A549 (cell line): ENCODE data around the gene TMEM30A. TPM values are rescaled to one million over a fixed set of nuclear protein-coding genes. Genes with fewer than 3 reads are reported as not detected.

Source experiments
- ATAC-seq, 2 experiments: fragments of 200-7000 bp in 1 of 2; fragments of >200 bp in 1 of 2; cut with Nextera tagmentation in 1 of 2; cut with Tn5 transposase in 1 of 2; 3 replicates each; pipeline versions ENCODE4 v1.8.0 to v1.9.1; 2018 to 2020; ENCODE audit warnings: mild to moderate bottlenecking in 1 of 2, moderate library complexity in 1 of 2
- CTCF ChIA-PET: fragments of 300-600 bp; sonication (Branson Sonifier 250); formaldehyde crosslinking; extraction: SDS; loops from one replicate; lab custom pipeline; 2021; ENCODE audit warnings: antibody characterized with exemption, inconsistent platforms; lab: Yijun Ruan, JAX
- POLR2A ChIA-PET: fragments of 350-600 bp; formaldehyde crosslinking; extraction: SDS; loops from one replicate; lab custom pipeline; 2021; ENCODE audit warnings: antibody characterized with exemption, inconsistent platforms; lab: Yijun Ruan, JAX
- DNase-seq, 2 experiments: peaks; one replicate each; pipeline versions ENCODE4 v3.0.0 to v3.0.0-alpha.2; 2011 to 2016; ENCODE audit warnings: low read depth in 1 of 2, low spot score in 1 of 2
- FAIRE-seq: peaks from 2 replicates; lab custom pipeline; 2011; peaks lifted over from hg19 to GRCh38; lab: Jason Lieb, UNC
- H3K27ac ChIP-seq, 2 experiments: fragments of >200 bp; sonication (Bioruptor Twin); formaldehyde crosslinking; 3 replicates each; pipeline ENCODE4 v1.5.1; 2016 to 2017
- H3K4me1 ChIP-seq: fragments of >200 bp; sonication (Bioruptor Twin); formaldehyde crosslinking; 3 replicates; pipeline ENCODE4 v1.6.1; 2016
- H3K4me2 ChIP-seq: fragments of >200 bp; sonication (Bioruptor Twin); formaldehyde crosslinking; 3 replicates; pipeline ENCODE4 v1.6.1; 2016
- H3K4me3 ChIP-seq: fragments of >200 bp; sonication (Bioruptor Twin); formaldehyde crosslinking; 3 replicates; pipeline ENCODE4 v1.5.1; 2016
- H3K9me3 ChIP-seq: fragments of >200 bp; sonication (Bioruptor Twin); formaldehyde crosslinking; 3 replicates; pipeline ENCODE4 v1.6.1; 2016
- BHLHE40 ChIP-seq: IDR thresholded peaks from 2 replicates; pipeline ENCODE4 v1.6.1; 2012; ENCODE audit warnings: low read depth, low read length, inconsistent platforms
- CBX2 ChIP-seq: fragments of 200-600 bp; sonication (generic); IDR thresholded peaks from 2 replicates; pipeline ENCODE4 v1.6.1; 2016; ENCODE audit warnings: low read depth, mild to moderate bottlenecking, borderline replicate concordance
- CHD4 ChIP-seq: fragments of 200-600 bp; sonication (generic); IDR thresholded peaks from 2 replicates; pipeline ENCODE4 v1.6.1; 2016; ENCODE audit warnings: antibody characterized with exemption, mild to moderate bottlenecking, borderline replicate concordance
- EHF ChIP-seq: fragments of 250-450 bp; sonication (Bioruptor Pico); IDR thresholded peaks from 2 replicates; pipeline ENCODE4 v1.5.0; 2020; ENCODE audit warnings: mild to moderate bottlenecking
- HEYL ChIP-seq: fragments of 250-450 bp; sonication (Bioruptor Pico); IDR thresholded peaks from 2 replicates; pipeline ENCODE4 v1.8.0; 2021; ENCODE audit warnings: mild to moderate bottlenecking, moderate library complexity
- HOXA7 ChIP-seq: fragments of 250-450 bp; sonication (Bioruptor Pico); IDR thresholded peaks from 2 replicates; pipeline ENCODE4 v1.5.0; 2020; ENCODE audit warnings: mild to moderate bottlenecking, moderate library complexity
- HOXB13 ChIP-seq: fragments of 250-450 bp; sonication (Bioruptor Pico); IDR thresholded peaks from 2 replicates; pipeline ENCODE4 v1.5.0; 2020; ENCODE audit warnings: low read depth, mild to moderate bottlenecking, moderate library complexity
- HOXB5 ChIP-seq: fragments of 250-450 bp; sonication (Bioruptor Pico); IDR thresholded peaks from 2 replicates; pipeline ENCODE4 v1.5.0; 2020; ENCODE audit warnings: mild to moderate bottlenecking, moderate library complexity
- MAFK ChIP-seq: fragments of 450-650 bp; IDR thresholded peaks from 2 replicates; pipeline ENCODE4 v1.6.1; 2014; ENCODE audit not compliant: partially characterized antibody
- MAZ ChIP-seq: fragments of 150-350 bp; IDR thresholded peaks from 2 replicates; pipeline ENCODE4 v1.6.1; 2014; ENCODE audit warnings: antibody characterized with exemption, low read depth, low read length, borderline replicate concordance
- MYC ChIP-seq: IDR thresholded peaks from 2 replicates; pipeline ENCODE4 v1.6.1; 2012; ENCODE audit warnings: mild to moderate bottlenecking, inconsistent platforms, low read length, improper control_type of control experiment, borderline replicate concordance
- NFE2L2 ChIP-seq: fragments of 150-350 bp; conservative IDR thresholded peaks from 2 replicates; pipeline ENCODE4 v1.6.1; 2014; ENCODE audit warnings: low read length
- NPAS2 ChIP-seq: fragments of 250-450 bp; sonication (Bioruptor Pico); IDR thresholded peaks from 2 replicates; pipeline ENCODE4 v1.8.0; 2022; ENCODE audit warnings: mild to moderate bottlenecking, moderate library complexity, borderline replicate concordance
- POLR2A ChIP-seq: IDR thresholded peaks from 2 replicates; pipeline ENCODE4 v1.6.1; 2012; ENCODE audit warnings: mild to moderate bottlenecking, low read length
- RCOR1 ChIP-seq: fragments of 150-350 bp; IDR thresholded peaks from 2 replicates; pipeline ENCODE4 v1.6.1; 2014; ENCODE audit warnings: antibody characterized with exemption, low read length, low read depth
- RFX5 ChIP-seq: fragments of 450-650 bp; IDR thresholded peaks from 2 replicates; pipeline ENCODE4 v1.7.1; 2014; ENCODE audit warnings: antibody characterized with exemption, mild to moderate bottlenecking, moderate library complexity
- SMC3 ChIP-seq: fragments of >200 bp; sonication (Bioruptor Twin); formaldehyde crosslinking; IDR thresholded peaks from 3 replicates; pipeline ENCODE4 v1.6.1; 2018; ENCODE audit warnings: inconsistent platforms
- SREBF2 ChIP-seq: fragments of 450-650 bp; IDR thresholded peaks from 2 replicates; pipeline ENCODE4 v1.6.1; 2014; ENCODE audit warnings: mild to moderate bottlenecking, moderate library complexity
- ZFP36 ChIP-seq: fragments of 450-650 bp; IDR thresholded peaks from 2 replicates; pipeline ENCODE4 v1.6.1; 2014; ENCODE audit warnings: borderline replicate concordance; ENCODE audit not compliant: partially characterized antibody
- ZSCAN20 ChIP-seq: fragments of 250-450 bp; sonication (Bioruptor Pico); IDR thresholded peaks from 2 replicates; pipeline ENCODE4 v1.8.0; 2022; ENCODE audit warnings: mild to moderate bottlenecking, moderate library complexity
- WGBS: methylation state at CpG from one replicate; pipeline ENCODE4 v1.1.6; 2017; ENCODE audit errors: missing lambda C conversion rate; 5-methylcytosine and 5-hydroxymethylcytosine counted together
- polyA plus RNA-seq, 4 experiments: library from polyadenylated mRNA; depleted of rRNA in 3 of 4; stranded (reverse); fragments of >200 nt; fragmentation: RNase III in 1 of 4; extraction: RNeasy Plus Mini Kit Qiagen cat#74134 plus additional on column Dnase treatment in 1 of 4; gene quantifications; 2 replicates in 3 of 4; 3 replicates in 1 of 4; pipeline ENCODE4 v1.2.3, GENCODE V29; 2011 to 2017
- TF ChIP-seq, protein P1 (sequence below): fragments of 450-650 bp; IDR thresholded peaks from 2 replicates; pipeline ENCODE4 v1.6.1; 2014; ENCODE audit warnings: antibody characterized with exemption
- TF ChIP-seq, protein P2 (sequence below): fragments of 250-450 bp; sonication (Bioruptor Pico); IDR thresholded peaks from 2 replicates; pipeline ENCODE4 v1.5.0; 2021; ENCODE audit warnings: mild to moderate bottlenecking, moderate library complexity, borderline replicate concordance
- TF ChIP-seq, protein P3 (sequence below): fragments of >200 bp; sonication (Bioruptor Twin); formaldehyde crosslinking; IDR thresholded peaks from 3 replicates; pipeline ENCODE4 v1.6.1; 2016

TMEM30A gene
- polyA plus RNA-seq, 2 of the 4 experiments (the other 2 are of a cell fraction), result 65.1 to 75.5 TPM

DNA sequence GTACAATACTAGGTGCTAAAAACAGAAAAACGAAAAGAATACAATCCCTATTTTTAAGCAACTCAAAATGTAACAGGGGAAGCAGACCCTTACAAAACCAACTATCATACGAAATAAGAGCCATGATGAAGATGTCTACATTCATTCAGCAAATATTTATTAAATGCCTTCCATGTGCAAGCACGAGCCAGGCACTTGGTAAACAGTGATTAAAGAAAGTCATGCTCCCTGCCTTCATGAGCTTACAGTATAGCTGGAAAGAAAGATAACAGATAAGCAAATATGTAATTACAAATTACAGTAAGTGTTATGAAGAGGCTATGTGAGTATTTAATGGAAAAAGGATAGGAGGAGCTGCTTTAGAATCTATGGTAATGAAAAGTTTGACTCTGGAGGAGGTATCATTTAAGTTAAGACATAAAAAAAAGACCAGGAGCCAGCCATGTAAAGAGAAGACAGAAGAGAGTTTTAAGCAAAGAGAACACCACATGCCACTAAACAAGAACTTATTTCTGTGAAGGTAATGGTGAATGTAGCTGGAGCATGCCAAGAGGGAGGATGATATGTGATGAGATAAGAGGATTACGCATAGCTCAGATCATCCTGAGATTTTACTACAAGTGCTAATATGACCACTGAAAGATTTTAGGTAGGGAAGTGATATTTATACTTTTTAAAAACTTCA is 21.7 kb downstream of the TMEM30A start:
- CTCF ChIA-PET, result no interaction called here
- no peak overlapping the region for H3K4me3 ChIP-seq
- no peak for DNase-seq
- no peaks in the 10 kb centered on the region for H3K9me3 ChIP-seq
- 63% methylated on average over 4 of the region's 4 CpGs for WGBS
- POLR2A ChIA-PET, result no interaction called here
- H3K4me2 ChIP-seq, result no peak overlapping the region
- peaks cover 17% of the 10 kb centered on the region; the same call in 2 of the 3 replicates for H3K4me1 ChIP-seq
- TF ChIP-seq MAZ, result no peak
- TF ChIP-seq, protein P1, sequence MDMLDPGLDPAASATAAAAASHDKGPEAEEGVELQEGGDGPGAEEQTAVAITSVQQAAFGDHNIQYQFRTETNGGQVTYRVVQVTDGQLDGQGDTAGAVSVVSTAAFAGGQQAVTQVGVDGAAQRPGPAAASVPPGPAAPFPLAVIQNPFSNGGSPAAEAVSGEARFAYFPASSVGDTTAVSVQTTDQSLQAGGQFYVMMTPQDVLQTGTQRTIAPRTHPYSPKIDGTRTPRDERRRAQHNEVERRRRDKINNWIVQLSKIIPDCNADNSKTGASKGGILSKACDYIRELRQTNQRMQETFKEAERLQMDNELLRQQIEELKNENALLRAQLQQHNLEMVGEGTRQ, result no peak
- no peak for TF ChIP-seq HOXA7 (CRISPR knock-in tag)
- no peak for TF ChIP-seq MYC
- no peak for TF ChIP-seq ZFP36
- no peak for TF ChIP-seq HEYL
- no peak for TF ChIP-seq RFX5
- TF ChIP-seq, protein P2, sequence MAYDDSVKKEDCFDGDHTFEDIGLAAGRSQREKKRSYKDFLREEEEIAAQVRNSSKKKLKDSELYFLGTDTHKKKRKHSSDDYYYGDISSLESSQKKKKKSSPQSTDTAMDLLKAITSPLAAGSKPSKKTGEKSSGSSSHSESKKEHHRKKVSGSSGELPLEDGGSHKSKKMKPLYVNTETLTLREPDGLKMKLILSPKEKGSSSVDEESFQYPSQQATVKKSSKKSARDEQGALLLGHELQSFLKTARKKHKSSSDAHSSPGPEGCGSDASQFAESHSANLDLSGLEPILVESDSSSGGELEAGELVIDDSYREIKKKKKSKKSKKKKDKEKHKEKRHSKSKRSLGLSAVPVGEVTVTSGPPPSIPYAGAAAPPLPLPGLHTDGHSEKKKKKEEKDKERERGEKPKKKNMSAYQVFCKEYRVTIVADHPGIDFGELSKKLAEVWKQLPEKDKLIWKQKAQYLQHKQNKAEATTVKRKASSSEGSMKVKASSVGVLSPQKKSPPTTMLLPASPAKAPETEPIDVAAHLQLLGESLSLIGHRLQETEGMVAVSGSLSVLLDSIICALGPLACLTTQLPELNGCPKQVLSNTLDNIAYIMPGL (CRISPR knock-in tag), result no peak
- TF ChIP-seq, all 56 proteins: peak for 0
- FAIRE-seq (no peak), ATAC-seq (no peak)
- no peak overlapping the region for H3K27ac ChIP-seq

DNA sequence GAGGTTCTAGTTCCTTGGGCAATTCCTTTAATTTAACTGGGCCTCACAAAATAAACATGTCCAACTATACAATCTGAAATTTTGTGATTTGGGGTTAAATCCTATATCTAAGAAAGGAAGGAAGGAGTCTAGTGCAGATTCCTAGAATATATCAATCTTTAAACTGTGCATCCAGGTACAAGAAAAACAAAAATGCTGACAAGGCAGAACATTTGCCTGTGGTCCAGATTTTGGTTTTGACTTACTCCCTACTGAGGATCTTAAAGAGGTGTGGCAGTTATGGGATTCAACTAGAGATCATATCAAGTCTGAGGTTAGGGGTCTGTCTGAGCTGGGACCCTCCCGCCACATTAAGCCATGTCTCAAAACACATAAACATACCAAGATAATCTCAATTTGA is 23.3 kb downstream of the TMEM30A start:
- POLR2A ChIA-PET, result interaction anchor here (1.5 kb wide), 1 partner anchor 23 kb away, joined by 4 read pairs; the partner anchor contains the start of gene TMEM30A
- DNase-seq (no peak), ATAC-seq (no peak), FAIRE-seq (no peak)
- no peak overlapping the region for H3K4me2 ChIP-seq
- 94% methylated on average over 1 of the region's 1 CpG for WGBS
- no peak overlapping the region for H3K4me3 ChIP-seq
- peaks cover 8% of the 10 kb centered on the region; the same call in 1 of the 3 replicates for H3K4me1 ChIP-seq
- no peaks in the 10 kb centered on the region for H3K9me3 ChIP-seq
- no peak overlapping the region for H3K27ac ChIP-seq
- TF ChIP-seq SREBF2 (no peak), MAFK (peak; percentile 95)
- TF ChIP-seq, all 56 proteins: peak for 1
- CTCF ChIA-PET, result no interaction called here

DNA sequence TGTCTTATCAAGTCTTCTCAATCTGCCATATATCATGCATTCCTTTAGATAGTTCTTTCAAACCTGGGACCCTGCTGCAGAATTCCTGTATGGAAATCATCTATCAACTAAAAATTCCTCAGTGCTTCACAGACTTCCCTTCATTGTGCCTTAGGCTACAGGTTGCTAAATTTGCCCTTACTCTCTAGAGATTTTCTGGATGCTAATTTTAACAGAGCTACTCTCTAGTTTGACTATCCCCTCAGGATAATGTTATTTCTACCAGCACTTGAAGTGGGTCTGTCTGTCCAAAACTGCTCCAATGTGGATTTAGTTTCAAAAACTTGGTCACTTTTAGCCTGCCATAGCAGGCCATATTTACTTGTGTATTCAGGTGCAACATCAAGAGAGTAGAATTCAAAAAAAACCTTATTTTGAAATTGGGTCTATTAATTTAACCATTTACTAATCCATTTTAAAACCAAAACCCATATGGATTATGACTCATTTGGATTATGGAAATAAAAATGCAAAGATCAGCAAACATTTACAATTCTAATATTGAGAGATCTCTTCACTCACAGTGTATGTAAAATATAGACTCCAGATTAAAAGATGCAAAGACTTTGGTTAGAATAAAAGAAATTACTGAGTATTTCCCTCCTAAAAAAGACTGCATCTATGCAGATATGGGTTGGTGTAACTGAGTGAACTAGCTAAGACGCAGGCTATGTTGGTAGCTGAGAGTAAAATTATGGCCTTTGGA is 27.1 kb downstream of the TMEM30A start:
- Histone ChIP-seq H3K4me3 (no peak overlapping the region), H3K27ac (no peak overlapping the region), H3K4me2 (no peak overlapping the region), H3K9me3 (no peaks in the 10 kb centered on the region), H3K4me1 (no peaks in the 10 kb centered on the region)
- ChIA-PET POLR2A (no interaction called here), CTCF (interaction anchor here (1.0 to 1.5 kb wide), 2 partner anchors 9 to 10 kb away, joined by 3 read pairs; no protein-coding TSS in a partner anchor)
- FAIRE-seq (no peak), ATAC-seq (no peak), DNase-seq (no peak)
- no peak for TF ChIP-seq ZSCAN20 (CRISPR knock-in tag)
- TF ChIP-seq MAFK, result peak; percentile 31
- WGBS, result 91% methylated on average over 1 of the region's 1 CpG

DNA sequence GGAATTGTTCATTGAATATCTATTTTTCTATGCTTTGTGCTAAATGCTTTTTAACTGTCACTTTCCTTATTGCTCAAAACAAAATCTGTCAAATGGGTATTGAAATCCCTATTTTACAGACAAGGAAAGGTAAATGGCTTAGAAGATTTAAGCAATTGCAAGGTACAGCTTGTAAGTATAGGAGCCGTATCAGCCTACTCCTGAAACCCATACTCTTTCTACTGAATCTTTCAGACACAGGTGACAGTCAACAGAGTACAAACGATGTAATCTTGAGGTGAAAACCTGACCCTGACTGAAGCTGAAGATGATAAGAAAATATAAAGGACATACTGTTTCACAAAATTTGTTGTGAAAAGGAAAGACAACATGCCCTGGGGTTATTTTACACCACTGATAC is 34.0 kb downstream of the TMEM30A start:
- Histone ChIP-seq H3K4me3 (no peak overlapping the region), H3K27ac (no peak overlapping the region), H3K9me3 (no peaks in the 10 kb centered on the region), H3K4me2 (no peak overlapping the region), H3K4me1 (no peaks in the 10 kb centered on the region)
- FAIRE-seq, result no peak
- no peak for DNase-seq
- WGBS, result 88% methylated on average over 2 of the region's 2 CpGs
- POLR2A ChIA-PET, result no interaction called here
- CTCF ChIA-PET, result interaction anchor here (0.9 kb wide), 1 partner anchor 10 kb away, joined by 3 read pairs; no protein-coding TSS in a partner anchor
- ATAC-seq, result no peak
- TF ChIP-seq, protein P3, sequence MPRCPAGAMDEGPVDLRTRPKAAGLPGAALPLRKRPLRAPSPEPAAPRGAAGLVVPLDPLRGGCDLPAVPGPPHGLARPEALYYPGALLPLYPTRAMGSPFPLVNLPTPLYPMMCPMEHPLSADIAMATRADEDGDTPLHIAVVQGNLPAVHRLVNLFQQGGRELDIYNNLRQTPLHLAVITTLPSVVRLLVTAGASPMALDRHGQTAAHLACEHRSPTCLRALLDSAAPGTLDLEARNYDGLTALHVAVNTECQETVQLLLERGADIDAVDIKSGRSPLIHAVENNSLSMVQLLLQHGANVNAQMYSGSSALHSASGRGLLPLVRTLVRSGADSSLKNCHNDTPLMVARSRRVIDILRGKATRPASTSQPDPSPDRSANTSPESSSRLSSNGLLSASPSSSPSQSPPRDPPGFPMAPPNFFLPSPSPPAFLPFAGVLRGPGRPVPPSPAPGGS, result no peak
- TF ChIP-seq NPAS2, result no peak
- no peak for TF ChIP-seq BHLHE40
- TF ChIP-seq POLR2A, result no peak
- no peak for TF ChIP-seq HOXB13
- no peak for TF ChIP-seq HOXB5 (CRISPR knock-in tag)
- no peak for TF ChIP-seq NFE2L2
- TF ChIP-seq CBX2, result no peak
- no peak for TF ChIP-seq MYC
- no peak for TF ChIP-seq CHD4
- no peak for TF ChIP-seq EHF (CRISPR knock-in tag)
- TF ChIP-seq RCOR1, result no peak
- TF ChIP-seq SMC3, result no peak
